Adipose tissue (tissue), 3 donors: ENCODE results near the gene FOS. TPM values are rescaled to one million over a fixed set of nuclear protein-coding genes. Genes with fewer than 3 reads are reported as not detected.

Experiments
- polyA plus RNA-seq, 3 donors: library from polyadenylated mRNA; stranded (reverse); fragments of 200-250 nt; gene quantifications; one replicate each; pipeline ENCODE4 v1.2.3, GENCODE V29; 2013
- donor health status: healthy with polysubstance abuse.
- donor health status: Bipolar disorder and iron deficiency.
- donor health status: healthy.

The FOS gene
- polyA plus RNA-seq, 3 donors: 170 to 1,921 (median 1,284) TPM

Other genes starting within 250 kb of the FOS start
- 1 to 10 TPM; 5.1 to 8.9 (median 6.6) TPM for gene MLH3, start 227.4 kb upstream of the FOS start, polyA plus RNA-seq
- gene ACYP1, start 214.8 kb upstream of the FOS start, polyA plus RNA-seq: 10 to 100 TPM in 1 of 3 donors, 1 to 10 TPM in 2; 6.8 to 19.5 (median 7.9) TPM
- gene ZC2HC1C, start 209.2 kb upstream of the FOS start, polyA plus RNA-seq: 1 to 10 TPM in 2 of 3 donors, under 1 TPM in 1; 0.88 to 5.5 (median 3.6) TPM
- gene NEK9, start 151.8 kb upstream of the FOS start, polyA plus RNA-seq: 10 to 100 TPM; 15.9 to 37.8 (median 33.0) TPM
- 100 to 1,000 TPM in 2 of 3 donors, 10 to 100 TPM in 1; 73.3 to 243 (median 215) TPM for gene TMED10, start 102.2 kb upstream of the FOS start, polyA plus RNA-seq
- 100 to 1,000 TPM in 1 of 3 donors, 10 to 100 TPM in 2; 10.9 to 149 (median 49.8) TPM for gene JDP2, start 149.2 kb downstream of the FOS start, polyA plus RNA-seq
- gene BATF, start 243.6 kb downstream of the FOS start, polyA plus RNA-seq: 10 to 100 TPM in 1 of 3 donors, 1 to 10 TPM in 2; 1.2 to 17.2 (median 8.5) TPM